ENCODE results near the gene WWC1. TPM values are rescaled to one million over a fixed set of nuclear protein-coding genes. Genes with fewer than 3 reads are reported as not detected.
A peak's percentile ranks its signal among the peaks of the same experiment; 100 is the strongest.

Gene WWC1
- total and polyA plus RNA-seq, 12 donors, result 0.79 to 7.8 (median 1.2) TPM

DNA sequence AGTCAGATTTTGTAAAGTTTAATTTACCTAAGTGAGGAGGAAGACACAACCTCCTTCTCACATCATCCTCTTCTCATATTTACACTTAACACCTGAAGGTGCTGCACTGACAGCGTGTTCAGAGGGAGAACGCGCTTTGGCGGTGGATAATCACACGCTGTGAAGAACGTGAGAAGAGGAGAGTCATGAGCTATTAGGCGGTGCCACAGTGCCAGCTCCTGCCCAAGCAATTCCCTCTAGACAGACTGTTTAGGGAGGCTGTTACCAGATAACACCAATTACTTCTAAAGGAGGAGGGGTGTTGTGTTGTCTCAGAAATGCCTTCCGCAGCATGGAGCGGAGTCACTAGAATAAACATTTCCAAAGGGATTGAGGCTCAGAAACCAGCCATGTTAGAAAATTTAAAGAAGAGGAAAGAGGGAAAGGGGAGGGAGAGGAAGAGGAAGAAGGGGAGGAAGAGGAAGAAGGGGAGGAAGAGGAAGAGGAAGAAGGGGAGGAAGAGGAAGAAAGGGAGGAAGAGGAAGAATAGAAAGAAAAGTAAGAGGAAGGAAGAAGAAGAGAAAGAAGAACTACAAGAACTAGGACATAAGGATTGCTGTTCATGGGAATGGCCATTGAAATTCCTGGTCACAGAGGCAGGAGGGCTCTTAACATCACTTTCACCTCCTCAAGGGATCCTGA lies 37.3 kb upstream of the WWC1 start:
- H3K4me1 ChIP-seq, result peaks cover 0 to 11% (median 0%) of the 10 kb centered on the region in 9 donors
- H3K4me3 ChIP-seq, result no peak overlapping the region
- ATAC-seq (peak in 1 of 8 donors; percentile 46), DNase-seq (no peak)
- H3K27ac ChIP-seq, result no peak overlapping the region
- no peaks in the 10 kb centered on the region for H3K9me3 ChIP-seq
- H3K27me3 ChIP-seq, result no peaks in the 10 kb centered on the region
- 83% methylated on average over 9 of the region's 9 CpGs for WGBS, 2 donors
- TF ChIP-seq, protein P1, sequence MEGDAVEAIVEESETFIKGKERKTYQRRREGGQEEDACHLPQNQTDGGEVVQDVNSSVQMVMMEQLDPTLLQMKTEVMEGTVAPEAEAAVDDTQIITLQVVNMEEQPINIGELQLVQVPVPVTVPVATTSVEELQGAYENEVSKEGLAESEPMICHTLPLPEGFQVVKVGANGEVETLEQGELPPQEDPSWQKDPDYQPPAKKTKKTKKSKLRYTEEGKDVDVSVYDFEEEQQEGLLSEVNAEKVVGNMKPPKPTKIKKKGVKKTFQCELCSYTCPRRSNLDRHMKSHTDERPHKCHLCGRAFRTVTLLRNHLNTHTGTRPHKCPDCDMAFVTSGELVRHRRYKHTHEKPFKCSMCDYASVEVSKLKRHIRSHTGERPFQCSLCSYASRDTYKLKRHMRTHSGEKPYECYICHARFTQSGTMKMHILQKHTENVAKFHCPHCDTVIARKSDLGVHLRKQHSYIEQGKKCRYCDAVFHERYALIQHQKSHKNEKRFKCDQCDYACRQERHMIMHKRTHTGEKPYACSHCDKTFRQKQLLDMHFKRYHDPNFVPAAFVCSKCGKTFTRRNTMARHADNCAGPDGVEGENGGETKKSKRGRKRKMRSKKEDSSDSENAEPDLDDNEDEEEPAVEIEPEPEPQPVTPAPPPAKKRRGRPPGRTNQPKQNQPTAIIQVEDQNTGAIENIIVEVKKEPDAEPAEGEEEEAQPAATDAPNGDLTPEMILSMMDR (IDR thresholded peaks at IDR 0.05), result no peak
- intact Hi-C loops (cut with DNase I), result no loop called here
- H3K36me3 ChIP-seq, result peaks cover 0 to 3% (median 0%) of the 10 kb centered on the region in 9 donors

GRCh38 chr5:168260353-168261226 lies 30.9 kb upstream of the WWC1 start:
- Histone ChIP-seq H3K27me3 (no peaks in the 10 kb centered on the region), H3K27ac (no peak overlapping the region), H3K9me3 (no peaks in the 10 kb centered on the region), H3K4me1 (peaks cover 0 to 3% (median 0%) of the 10 kb centered on the region in 9 donors), H3K36me3 (peaks cover 0 to 31% (median 0%) of the 10 kb centered on the region in 9 donors), H3K4me3 (no peak overlapping the region)
- intact Hi-C loops (cut with DNase I), result no loop called here
- TF ChIP-seq, protein P1 (IDR thresholded peaks at IDR 0.05), result no peak
- ATAC-seq (peak in 6 of 8 donors; percentile 25 to 73 (median 36)), DNase-seq (no peak)
- 69 to 73% methylated on average over 15 of the region's 15 CpGs for WGBS, 2 donors

DNA sequence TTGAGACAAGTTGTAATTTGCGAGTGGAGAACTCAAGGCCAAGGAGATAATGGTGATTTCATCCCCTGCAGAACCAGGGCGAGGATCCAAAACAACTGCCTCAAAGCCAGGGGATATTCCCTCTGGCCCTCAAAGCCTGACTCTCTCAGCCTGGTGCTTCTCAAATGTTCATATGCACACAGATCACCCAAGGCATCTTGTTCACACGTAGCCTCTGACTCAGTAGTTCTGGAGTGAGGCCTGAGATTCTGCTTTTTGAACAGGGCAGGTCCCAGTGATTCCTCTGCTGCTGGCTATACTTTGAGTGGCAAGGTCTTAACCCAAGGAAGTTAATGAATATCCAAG lies 30.2 kb upstream of the WWC1 start:
- Histone ChIP-seq H3K27me3 (no peaks in the 10 kb centered on the region), H3K9me3 (no peaks in the 10 kb centered on the region), H3K27ac (no peak overlapping the region), H3K4me1 (peaks cover 0 to 3% (median 0%) of the 10 kb centered on the region in 9 donors), H3K4me3 (no peak overlapping the region), H3K36me3 (peaks cover 0 to 31% (median 0%) of the 10 kb centered on the region in 9 donors)
- peak in 6 of 8 donors; percentile 4 to 76 (median 29) for ATAC-seq
- no peak for DNase-seq
- TF ChIP-seq, protein P1 (IDR thresholded peaks at IDR 0.05), result no peak
- 50 to 58% methylated on average over 3 of the region's 3 CpGs for WGBS, 2 donors
- intact Hi-C loops (cut with DNase I), result no loop called here

GRCh38 chr5:168262042-168262743 lies 29.3 kb upstream of the WWC1 start:
- 95% methylated on average over 39 of the region's 39 CpGs for WGBS, 2 donors
- Histone ChIP-seq H3K27me3 (no peaks in the 10 kb centered on the region), H3K9me3 (no peaks in the 10 kb centered on the region), H3K4me3 (no peak overlapping the region), H3K4me1 (peaks cover 0 to 3% (median 0%) of the 10 kb centered on the region in 9 donors), H3K27ac (no peak overlapping the region), H3K36me3 (peaks cover 0 to 31% (median 0%) of the 10 kb centered on the region in 9 donors)
- TF ChIP-seq, protein P1 (IDR thresholded peaks at IDR 0.05), result no peak
- ATAC-seq (peak in 1 of 8 donors; percentile 10), DNase-seq (no peak)
- intact Hi-C loops (cut with DNase I), result no loop called here

All from heart right ventricle (tissue), 16 donors.